GM12878 (cell line): ENCODE data around the gene NPAS2. TPM values are rescaled to one million over a fixed set of nuclear protein-coding genes. Genes with fewer than 3 reads are reported as not detected.

Source experiments
- ATAC-seq: fragments of 200-7000 bp; cut with Tn5 transposase; 3 replicates; pipeline ENCODE4 v1.9.1; 2020; ENCODE audit warnings: mild to moderate bottlenecking, moderate library complexity
- BruUV-seq: library from RNA; stranded (reverse); fragments of 400-500 nt; replicated peaks from 2 replicates; lab custom pipeline; 2021; lab: Mats Ljungman, UMichigan
- CTCF ChIA-PET: fragments of 300-600 bp; sonication (Branson Sonifier 250); formaldehyde crosslinking; extraction: SDS; loops from one replicate; lab custom pipeline; 2021; ENCODE audit warnings: inconsistent platforms; lab: Yijun Ruan, JAX
- POLR2A ChIA-PET: fragments of 350-600 bp; formaldehyde crosslinking; extraction: SDS; loops from one replicate; lab custom pipeline; 2021; ENCODE audit warnings: inconsistent platforms; lab: Charles Lee
- RAD21 ChIA-PET: fragments of 300-600 bp; sonication (Branson Sonifier 250); formaldehyde crosslinking; loops from one replicate; lab custom pipeline; 2023; ENCODE audit warnings: antibody characterized with exemption; ENCODE audit not compliant: unreplicated experiment; lab: Charles Lee
- SMC1A ChIA-PET: fragments of 300-600 bp; sonication (Branson Sonifier 250); formaldehyde crosslinking; loops from one replicate; lab custom pipeline; 2023; ENCODE audit not compliant: unreplicated experiment, uncharacterized antibody; lab: Charles Lee
- DNase-seq: peaks from one replicate; pipeline ENCODE4 v3.0.0-alpha.2; 2011; ENCODE audit warnings: low read depth, low spot score
- FAIRE-seq: peaks from 3 replicates; lab custom pipeline; 2011; peaks lifted over from hg19 to GRCh38; lab: Jason Lieb, UNC
- H2AFZ ChIP-seq: 2 replicates; pipeline ENCODE4 v1.6.0; 2011; ENCODE audit warnings: low read depth, low read length, control low read depth; ENCODE audit not compliant: control insufficient read depth
- H3K27ac ChIP-seq: 2 replicates; pipeline ENCODE4 v1.5.1; 2011; ENCODE audit warnings: control low read depth; ENCODE audit not compliant: control insufficient read depth, insufficient read depth
- H3K27me3 ChIP-seq, 2 experiments: replicated peaks in 1 of 2; 2 replicates each; pipeline versions ENCODE4 v1.6.0 to v1.6.1; 2011; ENCODE audit warnings: low read length in 1 of 2; ENCODE audit not compliant: control insufficient read depth in 2 of 2, insufficient read depth in 2 of 2
- H3K36me3 ChIP-seq, 2 experiments: 2 replicates each; pipeline ENCODE4 v1.5.1; 2011; ENCODE audit warnings: low read length in 1 of 2; ENCODE audit not compliant: control insufficient read depth in 2 of 2, insufficient read depth in 2 of 2
- H3K4me1 ChIP-seq: 2 replicates; pipeline ENCODE4 v1.6.1; 2011; ENCODE audit warnings: mild to moderate bottlenecking, low read length, moderate library complexity, mixed read lengths; ENCODE audit not compliant: control insufficient read depth, insufficient read depth
- H3K4me2 ChIP-seq: 2 replicates; pipeline ENCODE4 v1.6.0; 2011; ENCODE audit warnings: control low read depth; ENCODE audit not compliant: control insufficient read depth, insufficient read depth
- H3K4me3 ChIP-seq: fragments of 200-600 bp; sonication (generic); 2 replicates; pipeline ENCODE4 v1.5.1; 2016
- H3K79me2 ChIP-seq: 2 replicates; pipeline ENCODE4 v1.6.0; 2011; ENCODE audit warnings: low read length; ENCODE audit not compliant: control insufficient read depth, insufficient read depth
- H3K9ac ChIP-seq: 2 replicates; pipeline ENCODE4 v1.8.0; 2011; ENCODE audit warnings: low read length, control low read depth, mixed read lengths; ENCODE audit not compliant: control insufficient read depth, insufficient read depth
- H3K9me3 ChIP-seq: replicated peaks from 3 replicates; pipeline ENCODE4 v1.5.1; 2011; ENCODE audit warnings: mild to moderate bottlenecking, low read length; ENCODE audit not compliant: control insufficient read depth, insufficient read depth
- H4K20me1 ChIP-seq: 2 replicates; pipeline ENCODE4 v1.6.0; 2011; ENCODE audit not compliant: control insufficient read depth, insufficient read depth
- BCL11A ChIP-seq: IDR thresholded peaks from 2 replicates; pipeline ENCODE4 v1.6.1; 2011; ENCODE audit warnings: low read depth, low read length
- BCL3 ChIP-seq: IDR thresholded peaks from 2 replicates; pipeline ENCODE4 v1.6.1; 2011; ENCODE audit warnings: borderline replicate concordance, low read depth, mild to moderate bottlenecking, moderate library complexity, low read length; ENCODE audit not compliant: insufficient read depth, poor library complexity, severe bottlenecking
- CBX5 ChIP-seq: sonication (generic); IDR thresholded peaks from 2 replicates; pipeline ENCODE4 v1.6.1; 2016; ENCODE audit warnings: low read depth, moderate library complexity, mild to moderate bottlenecking, inconsistent platforms
- CREM ChIP-seq: IDR thresholded peaks from 2 replicates; pipeline ENCODE4 v1.6.1; 2014; ENCODE audit warnings: antibody characterized with exemption, low read depth
- ELK1 ChIP-seq: IDR thresholded peaks from 2 replicates; pipeline ENCODE4 v1.6.1; 2012; ENCODE audit warnings: low read depth, low read length, improper control_type of control experiment
- ESRRA ChIP-seq: IDR thresholded peaks from 2 replicates; pipeline ENCODE4 v1.6.1; 2012; ENCODE audit warnings: mild to moderate bottlenecking, low read length, improper control_type of control experiment
- GATAD2B ChIP-seq: fragments of 450-650 bp; conservative IDR thresholded peaks from 2 replicates; pipeline ENCODE4 v1.6.1; 2017; ENCODE audit warnings: low read depth, mild to moderate bottlenecking, moderate library complexity
- IKZF2 ChIP-seq, 2 experiments: fragments of 450-650 bp; IDR thresholded peaks; 2 replicates each; pipeline ENCODE4 v1.6.1; 2017; ENCODE audit warnings: mild to moderate bottlenecking in 2 of 2, moderate library complexity in 2 of 2
- MEF2B ChIP-seq: fragments of 450-650 bp; IDR thresholded peaks from 2 replicates; pipeline ENCODE4 v1.6.1; 2018; ENCODE audit warnings: mild to moderate bottlenecking, moderate library complexity; ENCODE audit not compliant: partially characterized antibody, poor library complexity, severe bottlenecking
- NR2C1 ChIP-seq: fragments of 450-650 bp; IDR thresholded peaks from 2 replicates; pipeline ENCODE4 v1.6.1; 2017; ENCODE audit warnings: antibody characterized with exemption, mild to moderate bottlenecking, moderate library complexity
- WGBS: methylation state at CpG from one replicate; pipeline ENCODE4 v1.1.6; 2016; ENCODE audit warnings: low lambda C conversion rate; ENCODE audit not compliant: insufficient replicate concordance, insufficient coverage; ENCODE audit errors: missing lambda C conversion rate; 5-methylcytosine and 5-hydroxymethylcytosine counted together
- in situ Hi-C: fragments of 300-500 bp; cut with MboI; formaldehyde crosslinking; loops from 9 replicates; pipeline ENCODE4 v1.14.3; 2018; ENCODE audit warnings: mixed read lengths
- intact Hi-C: fragments of 100-400 bp; cut with micrococcal nuclease; formaldehyde crosslinking; loops from one replicate; pipeline ENCODE4 v1.14.2; 2022; ENCODE audit not compliant: unreplicated experiment
- polyA plus RNA-seq, 11 experiments: library from polyadenylated mRNA; depleted of rRNA in 4 of 11; unstranded in 6 of 11; stranded (reverse) in 5 of 11; fragments of >200 nt; fragmentation: Nextera tagmentation in 4 of 11; fragmentation: Illumina TruSeq in 1 of 11; extraction: Ambion mirVana in 4 of 11; extraction: Trizol in 1 of 11; gene quantifications; 1 replicate in 1 of 11; 2 replicates in 10 of 11; pipeline versions ENCODE4 v1.2.1 to v1.2.3, GENCODE V29; 2011 to 2016; ENCODE audit warnings: inconsistent platforms in 2 of 11, missing spikeins in 2 of 11, low read depth in 1 of 11
- total RNA-seq, 4 experiments: library from RNA; depleted of rRNA in 3 of 4; stranded (reverse); fragments of >200 nt in 3 of 4; fragmentation: Illumina TruSeq in 1 of 4; extraction: Trizol in 1 of 4; gene quantifications; 2 replicates each; pipeline versions ENCODE4 v1.2.1 to v1.2.3, GENCODE V29; 2013 to 2021

NPAS2 gene
- total and polyA plus RNA-seq, 10 of the 15 experiments (the other 5 are each of a cell fraction or from before 2014, with no cell fraction given): 0.08 TPM; not detected in 9

- CTCF ChIA-PET: interaction anchor here (0.6 kb wide), 1 partner anchor 610 kb away, joined by 3 read pairs; no protein-coding TSS in a partner anchor
- no peaks in the 10 kb centered on the region for H4K20me1 ChIP-seq
- POLR2A ChIA-PET: interaction anchor here (0.6 kb wide), 1 partner anchor 415 kb away, joined by 3 read pairs; no protein-coding TSS in a partner anchor
- in situ Hi-C loops (no loop called here), intact Hi-C loops (no loop called here)
- no peaks in the 10 kb centered on the region for H3K36me3 ChIP-seq
- DNase-seq: no peak
- SMC1A ChIA-PET: interaction anchor here (1.5 kb wide), 1 partner anchor 30 kb away, joined by 4 read pairs; no protein-coding TSS in a partner anchor
- FAIRE-seq: no peak
- 38% methylated on average over 5 of the region's 5 CpGs for WGBS
- BruUV-seq: no TSS peak
- TF ChIP-seq MEF2B (peak; percentile 6), IKZF2 (IDR thresholded peaks at IDR 0.05) (peak in 1 of 2 experiments; percentile 5; a peak in 1 of 4 replicates), NR2C1 (no peak), CREM (no peak), ESRRA (no peak), CBX5 (no peak), BCL11A (no peak)
- no peak overlapping the region; the same call in 1 of the 2 replicates for H2AFZ ChIP-seq
- no peaks in the 10 kb centered on the region for H3K4me1 ChIP-seq
- H3K9ac ChIP-seq: no peak overlapping the region
- H3K4me3 ChIP-seq: no peak overlapping the region
- no peaks in the 10 kb centered on the region for H3K79me2 ChIP-seq
- peak; percentile 71 for ATAC-seq
- H3K4me2 ChIP-seq: no peak overlapping the region
- peaks cover 2% of the 10 kb centered on the region; the same call in 2 of the 3 replicates for H3K9me3 ChIP-seq
- RAD21 ChIA-PET: no interaction called here
- no peaks in the 10 kb centered on the region for H3K27me3 ChIP-seq
- no peak overlapping the region for H3K27ac ChIP-seq
Observed at GRCh38 chr2:100894105-100894795, 74.3 kb downstream of the NPAS2 start.

GRCh38 chr2:100894796-100895156 lies 74.8 kb downstream of the NPAS2 start:
- ChIA-PET CTCF (no interaction called here), SMC1A (interaction anchor here (1.5 kb wide), 1 partner anchor 30 kb away, joined by 4 read pairs; no protein-coding TSS in a partner anchor), POLR2A (interaction anchor here (0.6 kb wide), 1 partner anchor 414 kb away, joined by 3 read pairs; no protein-coding TSS in a partner anchor), RAD21 (no interaction called here)
- 77% methylated on average over 4 of the region's 4 CpGs for WGBS
- H4K20me1 ChIP-seq: no peaks in the 10 kb centered on the region
- no TSS peak for BruUV-seq
- no peaks in the 10 kb centered on the region for H3K79me2 ChIP-seq
- no peak for DNase-seq
- H3K4me2 ChIP-seq: no peak overlapping the region
- in situ Hi-C loops (no loop called here), intact Hi-C loops (no loop called here)
- no peak for ATAC-seq
- peaks cover 2% of the 10 kb centered on the region; the same call in 2 of the 3 replicates for H3K9me3 ChIP-seq
- no peak overlapping the region for H3K9ac ChIP-seq
- H3K4me3 ChIP-seq: no peak overlapping the region
- no peaks in the 10 kb centered on the region for H3K27me3 ChIP-seq
- no peaks in the 10 kb centered on the region for H3K4me1 ChIP-seq
- no peak for FAIRE-seq
- H3K36me3 ChIP-seq: no peaks in the 10 kb centered on the region
- no peak for TF ChIP-seq ELK1
- TF ChIP-seq BCL3: no peak
- TF ChIP-seq GATAD2B: no peak
- H3K27ac ChIP-seq: no peak overlapping the region
- H2AFZ ChIP-seq: no peak overlapping the region
